NCI-H446 treated with DMSO at 0.1 percent for 48 hours (cell line): ENCODE measurements around the gene CISH.

Source experiments
- DNase-seq: peaks from one replicate; lab custom pipeline; 2025; lab: John Stamatoyannopoulos, UW

The CISH gene

DNA sequence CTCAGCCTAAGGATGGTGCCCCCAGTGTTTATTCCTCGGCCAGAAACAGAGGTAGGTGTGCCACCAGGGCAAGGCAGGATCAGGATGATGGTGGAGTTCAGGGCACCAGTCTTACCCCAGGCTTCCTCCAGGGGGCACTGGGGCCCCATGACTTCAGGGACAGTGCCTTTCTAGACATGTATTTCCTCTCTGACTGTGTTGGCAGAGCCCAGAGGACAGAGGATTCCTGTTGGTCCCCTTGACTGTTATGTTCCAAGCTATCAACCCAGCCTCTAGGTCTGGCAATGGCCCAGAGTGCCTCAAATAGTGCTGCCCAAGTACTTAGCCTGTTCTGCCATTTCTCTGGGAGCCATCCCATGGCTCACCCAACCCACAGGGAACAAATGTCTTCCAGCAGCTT, 39.4 kb downstream of the CISH start:
- peak; percentile 19 for DNase-seq

DNA sequence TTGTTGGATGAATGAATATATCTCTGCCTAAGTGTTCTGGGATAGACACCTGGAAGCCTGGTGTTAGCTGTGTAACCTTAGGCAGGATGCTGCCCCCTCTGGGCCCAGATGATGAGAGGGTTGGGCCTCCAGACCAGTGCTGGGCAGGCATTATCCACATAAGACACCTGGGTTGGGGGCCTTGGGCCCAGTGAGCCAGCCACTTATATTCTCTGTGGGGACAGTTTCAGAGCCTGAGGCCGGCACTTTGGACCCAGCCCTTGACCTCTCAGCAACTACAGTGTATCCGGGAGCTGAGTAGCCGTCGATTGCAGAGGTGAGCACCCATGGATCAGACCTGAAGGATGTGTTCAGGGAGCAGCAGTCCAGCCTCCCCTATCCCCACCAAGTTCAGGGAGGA, 40.1 kb downstream of the CISH start:
- DNase-seq = no peak

DNA sequence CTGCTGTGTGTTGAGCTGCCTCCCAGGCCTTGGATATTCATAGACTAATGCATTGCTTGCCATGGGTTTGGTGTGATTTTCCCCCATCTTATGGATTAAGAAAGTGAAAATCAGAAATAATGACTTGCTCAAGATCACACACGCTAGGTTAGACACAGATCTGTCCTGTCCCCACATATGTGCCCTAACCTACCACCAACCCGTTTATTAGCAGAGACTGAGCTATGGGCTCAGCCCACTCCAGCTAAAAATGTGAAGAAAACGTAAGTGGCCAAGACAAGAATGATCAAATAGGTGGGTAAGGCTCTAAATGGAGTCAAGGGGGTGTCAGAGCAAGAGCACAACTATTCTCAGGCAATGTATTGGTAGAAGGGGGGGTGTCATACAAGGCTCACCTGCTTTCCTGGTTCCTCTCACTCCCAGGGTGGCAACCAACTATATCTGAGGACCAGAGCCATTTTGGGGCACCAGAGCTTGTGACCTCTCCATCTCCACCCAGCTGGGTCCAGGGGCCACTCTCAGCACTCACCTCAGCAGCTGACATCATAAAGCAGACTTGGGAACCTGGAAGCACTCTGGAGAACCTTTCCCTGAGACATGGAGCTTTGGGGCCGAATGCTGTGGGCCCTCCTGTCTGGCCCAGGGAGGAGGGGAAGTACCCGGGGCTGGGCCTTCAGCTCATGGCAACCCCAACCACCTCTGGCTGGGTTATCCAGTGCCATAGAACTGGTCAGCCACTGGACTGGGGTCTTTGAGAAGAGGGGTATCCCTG, 40.9 kb downstream of the CISH start:
- no peak for DNase-seq

DNA sequence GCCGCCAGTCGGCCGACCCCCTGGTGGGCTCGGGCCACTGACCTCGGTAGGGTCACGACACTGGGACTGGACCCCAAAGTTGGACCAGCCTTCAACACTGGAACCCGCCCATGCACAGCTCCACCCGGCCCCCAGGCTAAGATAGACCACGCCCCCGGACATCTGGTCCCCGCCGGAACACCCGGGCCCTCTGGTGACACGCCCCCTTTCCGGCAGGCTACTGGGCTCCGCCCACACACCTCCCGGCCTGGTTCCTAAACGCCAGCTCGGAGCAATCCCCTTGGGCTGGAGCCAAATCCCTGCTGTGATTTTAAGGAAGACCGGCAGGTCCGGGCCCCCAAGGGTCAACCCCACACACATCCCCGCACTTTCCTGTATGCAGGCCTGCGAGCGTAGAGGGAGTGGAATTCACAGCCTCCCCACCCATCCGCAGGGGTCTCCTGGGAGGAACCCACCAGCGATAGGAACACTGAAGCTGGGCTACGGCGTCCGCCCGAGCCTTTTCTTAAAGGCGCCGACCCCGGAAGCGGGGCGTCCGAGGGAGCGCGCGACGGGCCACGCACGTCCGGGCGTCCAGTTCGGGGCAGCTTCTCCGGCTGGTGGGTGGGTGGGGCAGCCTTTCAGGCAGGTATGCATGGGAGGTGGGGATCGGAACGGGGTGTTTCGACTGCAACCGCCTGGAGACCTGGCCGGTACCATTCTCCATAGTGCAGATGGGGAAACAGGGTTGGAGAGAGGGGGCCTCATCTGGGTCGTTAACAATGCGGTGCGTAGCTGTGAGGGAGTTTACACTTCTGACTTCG, 42.4 kb downstream of the CISH start, which contains the start of gene HEMK1:
TSS of gene HEMK1 (plus strand) at position 576 of the 803 bp plus-strand sequence. CDS start 1,583 bp downstream, outside the sequence.
- DNase-seq = peak; percentile 68

DNA sequence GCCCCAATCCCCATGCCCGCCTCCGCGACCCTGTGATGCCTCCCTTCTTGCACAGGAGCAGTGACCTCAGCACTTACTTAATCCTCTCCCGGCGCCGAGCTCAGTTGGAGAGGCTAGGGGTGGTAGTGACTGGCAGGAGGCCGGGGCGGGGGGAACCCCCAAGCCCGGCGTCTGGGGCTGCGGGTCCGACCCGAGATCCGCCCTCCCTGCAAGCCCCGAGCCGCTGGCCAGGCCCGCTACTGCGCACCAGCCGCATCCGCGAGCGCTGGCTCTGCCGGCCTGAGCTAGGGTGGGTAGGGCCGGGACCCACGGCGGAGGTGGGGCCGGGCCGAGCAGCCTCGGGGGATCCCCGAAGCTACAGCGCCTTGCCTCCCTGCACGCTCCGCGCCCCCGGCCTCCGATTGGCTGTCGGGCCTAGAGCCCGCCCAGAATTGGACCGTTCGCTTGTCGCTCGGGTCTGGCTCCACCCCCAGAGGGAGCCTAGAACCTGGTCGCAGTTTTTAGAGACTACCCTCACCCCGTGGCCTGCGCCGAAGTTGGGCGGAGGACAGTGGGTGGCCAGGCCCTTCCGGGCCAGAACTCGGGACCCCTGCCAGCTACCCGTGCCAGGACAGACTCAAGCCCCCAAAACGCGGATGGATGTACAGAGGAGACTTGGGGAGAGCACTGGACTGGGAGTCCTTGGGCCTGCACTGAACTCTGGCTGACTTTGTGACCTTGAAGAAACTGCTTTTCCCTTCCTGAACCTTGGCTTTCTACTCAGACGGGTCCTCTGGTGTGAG, 44.0 kb downstream of the CISH start, which contains the start of gene C3orf18:
TSS of gene C3orf18 (minus strand) at position 362 of the 782 bp plus-strand sequence. CDS start 2,048 bp downstream, outside the sequence.
- DNase-seq = no peak

DNA sequence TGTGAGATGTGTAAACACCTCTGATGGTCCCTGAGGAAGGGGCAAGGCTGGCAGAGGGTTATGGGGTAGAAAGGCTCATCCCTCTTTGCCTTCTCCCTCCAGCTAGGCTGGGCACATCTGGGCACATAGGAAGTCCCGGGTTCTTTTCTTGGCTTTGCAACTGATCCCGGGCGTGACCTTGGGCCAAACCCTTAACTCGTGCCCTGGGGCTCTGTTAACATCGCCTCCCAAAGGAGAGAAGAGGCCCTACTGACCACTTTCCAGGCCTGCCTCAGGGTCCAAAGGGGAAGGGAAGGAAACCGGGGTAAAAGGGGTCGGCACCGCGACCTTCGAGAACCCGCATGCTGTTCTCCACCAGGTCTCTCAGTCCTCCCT, 44.6 kb downstream of the CISH start:
- DNase-seq = no peak

DNA sequence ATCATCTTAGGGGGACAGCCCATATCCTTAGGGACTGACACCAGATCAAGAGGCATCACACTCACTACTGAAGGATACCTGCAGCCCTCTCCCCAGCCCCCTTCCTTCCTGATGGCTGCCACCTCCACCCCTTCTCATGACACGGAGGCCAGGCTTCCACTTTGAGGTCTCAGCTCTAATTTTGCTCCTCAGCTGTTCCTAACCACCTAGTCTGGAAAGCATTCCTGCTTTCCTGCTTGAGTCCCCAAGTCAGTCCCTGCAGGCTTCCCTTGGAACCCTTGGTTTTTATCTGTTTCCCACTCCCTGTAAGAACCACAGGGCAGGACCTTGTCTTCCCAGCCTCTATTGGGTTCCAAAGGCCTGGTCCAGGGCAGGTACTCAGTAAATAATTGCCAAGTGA, 47.3 kb downstream of the CISH start:
- DNase-seq = no peak

DNA sequence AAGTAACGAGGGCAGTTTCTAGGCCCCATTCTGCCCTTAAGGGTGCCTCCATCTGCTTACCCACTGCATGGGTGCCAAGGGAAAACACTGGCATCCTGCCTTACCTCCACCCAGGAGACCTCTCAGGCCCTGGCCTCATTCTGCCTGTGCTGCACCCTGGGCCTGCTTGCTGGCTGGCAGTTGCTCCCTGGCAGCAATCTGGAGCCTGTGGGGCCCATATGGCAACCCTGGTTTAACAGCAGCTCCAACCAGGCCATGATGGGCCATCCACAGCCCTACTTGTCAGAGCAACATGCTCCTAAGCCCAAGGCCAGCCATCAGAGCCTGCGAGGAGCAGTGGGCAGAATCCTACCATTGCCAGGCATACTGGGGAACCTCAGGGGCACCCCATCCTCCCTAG, 47.7 kb downstream of the CISH start:
- DNase-seq = peak; percentile 64

DNA sequence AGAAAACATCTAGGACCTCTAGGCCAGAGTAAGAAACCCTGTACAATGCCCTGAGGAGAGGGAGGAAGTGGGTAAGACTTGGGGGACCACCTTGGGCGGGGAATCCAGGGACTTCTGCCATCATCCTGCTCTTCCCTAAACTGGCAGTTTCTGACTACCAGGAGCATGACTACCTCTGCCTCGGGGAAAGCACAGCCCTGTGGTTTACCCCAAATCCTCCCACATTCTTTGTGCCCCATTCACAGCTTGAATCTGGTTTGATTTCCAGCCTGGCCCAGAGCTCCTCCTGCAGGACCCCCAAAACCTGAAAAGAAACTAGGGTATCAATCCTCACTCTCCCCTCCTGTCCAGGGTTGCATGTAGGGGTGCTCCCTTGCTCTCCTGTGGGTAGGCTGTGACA, 48.7 kb downstream of the CISH start:
- no peak for DNase-seq

DNA sequence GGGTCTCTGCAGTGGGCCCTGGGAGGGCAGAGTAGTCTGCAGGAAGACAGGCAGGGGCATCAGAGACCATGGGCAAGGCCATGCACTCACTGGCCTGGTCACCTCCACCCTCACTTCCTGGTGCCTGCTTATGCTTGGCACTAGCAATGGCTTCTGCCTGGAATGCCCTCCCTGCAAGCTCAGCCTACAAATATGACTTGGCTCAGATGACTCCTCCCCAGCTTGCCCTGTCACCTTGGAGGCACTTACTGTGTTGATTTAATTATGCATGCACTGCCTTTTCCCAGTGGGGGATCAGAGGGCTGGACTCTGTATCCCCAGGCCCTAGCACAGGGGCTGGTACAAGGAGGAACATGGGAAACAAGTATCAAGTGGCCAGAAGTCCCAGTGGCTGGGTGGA, 51.9 kb downstream of the CISH start:
- no peak for DNase-seq

DNA sequence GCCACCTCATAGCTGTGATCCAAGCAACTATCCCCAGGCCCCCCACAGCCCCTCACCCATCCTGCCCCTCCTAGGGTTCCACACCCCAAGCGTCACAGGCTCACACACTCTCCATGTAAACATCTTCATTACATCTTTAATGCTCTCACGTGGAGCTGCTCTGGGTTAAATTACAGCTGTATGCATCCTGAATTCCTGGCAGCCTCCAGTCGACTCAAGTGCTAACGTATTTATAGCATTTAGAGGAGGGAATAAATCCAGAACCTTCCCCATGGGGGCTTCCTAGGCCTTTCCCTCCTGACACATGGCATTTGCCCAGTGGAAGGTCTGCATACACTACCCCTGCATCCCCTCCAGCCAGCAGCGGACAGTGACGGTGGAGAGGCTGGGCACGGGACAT, 53.7 kb downstream of the CISH start:
- no peak for DNase-seq

DNA sequence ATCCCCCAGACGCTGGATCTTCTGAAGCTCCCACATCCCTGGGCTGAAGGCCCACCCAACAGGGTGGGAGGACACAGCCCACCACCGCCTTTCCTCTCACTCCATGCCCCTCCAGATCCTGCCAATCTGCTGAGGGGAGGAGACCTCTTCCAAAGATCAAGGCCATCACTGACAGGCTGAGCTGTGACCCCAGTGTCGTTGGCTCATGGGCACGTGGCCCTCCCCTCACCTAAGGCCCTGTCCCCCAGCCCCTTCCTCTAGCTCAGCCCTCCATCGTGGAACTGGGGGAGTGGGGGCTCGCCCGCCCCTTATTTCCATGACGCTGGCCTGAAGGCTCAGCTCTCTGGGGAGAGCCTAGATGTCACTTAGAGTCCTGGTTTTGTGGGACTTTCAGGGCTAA, 54.5 kb downstream of the CISH start:
- DNase-seq = no peak
